AG09319 (cell line): ENCODE results near the gene TTC39C.

Source experiments
- DNase-seq: peaks from one replicate; pipeline ENCODE4 v3.0.0-alpha.2; 2010; ENCODE audit warnings: low read depth; ENCODE audit errors: extremely low read depth
- TF ChIP-seq, protein P1 (sequence below): IDR thresholded peaks from 2 replicates; pipeline ENCODE4 v1.5.1; 2011; ENCODE audit warnings: low read depth, mild to moderate bottlenecking, inconsistent platforms, low read length, moderate library complexity

The TTC39C gene

GRCh38 chr18:24114924-24115549 is 100.5 kb downstream of the TTC39C start:
- TF ChIP-seq, protein P1, sequence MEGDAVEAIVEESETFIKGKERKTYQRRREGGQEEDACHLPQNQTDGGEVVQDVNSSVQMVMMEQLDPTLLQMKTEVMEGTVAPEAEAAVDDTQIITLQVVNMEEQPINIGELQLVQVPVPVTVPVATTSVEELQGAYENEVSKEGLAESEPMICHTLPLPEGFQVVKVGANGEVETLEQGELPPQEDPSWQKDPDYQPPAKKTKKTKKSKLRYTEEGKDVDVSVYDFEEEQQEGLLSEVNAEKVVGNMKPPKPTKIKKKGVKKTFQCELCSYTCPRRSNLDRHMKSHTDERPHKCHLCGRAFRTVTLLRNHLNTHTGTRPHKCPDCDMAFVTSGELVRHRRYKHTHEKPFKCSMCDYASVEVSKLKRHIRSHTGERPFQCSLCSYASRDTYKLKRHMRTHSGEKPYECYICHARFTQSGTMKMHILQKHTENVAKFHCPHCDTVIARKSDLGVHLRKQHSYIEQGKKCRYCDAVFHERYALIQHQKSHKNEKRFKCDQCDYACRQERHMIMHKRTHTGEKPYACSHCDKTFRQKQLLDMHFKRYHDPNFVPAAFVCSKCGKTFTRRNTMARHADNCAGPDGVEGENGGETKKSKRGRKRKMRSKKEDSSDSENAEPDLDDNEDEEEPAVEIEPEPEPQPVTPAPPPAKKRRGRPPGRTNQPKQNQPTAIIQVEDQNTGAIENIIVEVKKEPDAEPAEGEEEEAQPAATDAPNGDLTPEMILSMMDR: no peak
- DNase-seq: no peak

GRCh38 chr18:24115628-24116027 is 101.1 kb downstream of the TTC39C start:
- TF ChIP-seq, protein P1: no peak
- no peak for DNase-seq

DNA sequence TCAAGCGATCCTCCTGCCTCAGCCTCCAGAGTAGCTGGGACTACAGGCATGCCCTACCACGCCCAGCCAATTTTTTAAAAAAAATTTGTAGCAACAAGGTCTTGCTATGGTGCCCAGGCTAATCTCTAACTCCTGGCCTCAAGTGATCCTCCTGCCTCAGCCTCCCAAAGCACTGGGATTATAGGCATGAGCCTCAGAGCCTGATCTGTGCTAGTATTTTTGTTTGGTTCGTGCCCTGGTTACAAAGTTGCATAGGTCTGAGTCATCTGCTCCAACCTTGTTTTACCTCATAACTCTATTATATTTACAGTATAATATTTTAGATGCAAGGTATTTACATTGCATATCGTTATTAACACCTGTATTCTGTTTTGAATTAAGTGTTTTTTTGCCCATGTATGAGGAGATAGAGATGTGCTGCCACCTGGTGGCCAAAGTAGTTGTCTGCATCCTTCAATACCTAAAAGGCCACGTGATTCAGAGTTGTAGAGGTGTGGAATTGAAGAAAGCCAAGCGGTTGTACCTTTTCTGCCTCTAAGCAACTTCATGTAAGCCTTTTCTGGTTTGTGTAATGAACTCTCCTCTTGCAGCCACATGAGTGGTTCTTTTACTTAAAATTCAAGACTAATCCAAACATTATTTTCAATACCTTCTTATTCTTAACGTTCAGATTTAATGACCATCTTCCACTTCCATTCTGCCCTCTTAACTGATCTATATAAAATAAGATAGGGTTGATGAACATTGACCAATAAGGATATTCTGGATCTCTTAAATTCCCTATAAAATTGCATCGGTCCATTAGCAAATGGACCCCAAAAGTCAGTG is 104.4 kb downstream of the TTC39C start:
- peak; percentile 34 for DNase-seq
- TF ChIP-seq, protein P1: peak; percentile 70

GRCh38 chr18:24120676-24121075 is 106.1 kb downstream of the TTC39C start:
- DNase-seq: no peak
- TF ChIP-seq, protein P1: no peak

DNA sequence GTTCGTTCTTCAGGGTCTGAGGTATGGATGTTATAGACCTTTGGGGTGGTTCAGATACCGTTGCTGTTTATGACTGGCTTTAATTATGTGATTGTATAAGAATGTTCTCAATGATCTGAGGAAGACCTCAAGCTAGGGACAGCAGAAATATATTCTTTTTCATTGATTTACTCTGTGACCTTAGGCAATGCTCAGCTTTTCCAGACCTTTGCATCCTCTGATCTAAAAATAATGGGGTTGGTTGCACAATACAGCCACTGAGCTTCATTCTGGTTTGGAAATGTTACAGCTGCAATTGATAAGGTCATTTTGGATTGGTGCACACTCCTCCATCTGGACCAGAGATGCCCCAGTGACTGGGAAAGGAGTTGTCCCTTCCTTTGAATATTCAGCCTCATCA is 107.1 kb downstream of the TTC39C start:
- no peak for DNase-seq
- TF ChIP-seq, protein P1: no peak

DNA sequence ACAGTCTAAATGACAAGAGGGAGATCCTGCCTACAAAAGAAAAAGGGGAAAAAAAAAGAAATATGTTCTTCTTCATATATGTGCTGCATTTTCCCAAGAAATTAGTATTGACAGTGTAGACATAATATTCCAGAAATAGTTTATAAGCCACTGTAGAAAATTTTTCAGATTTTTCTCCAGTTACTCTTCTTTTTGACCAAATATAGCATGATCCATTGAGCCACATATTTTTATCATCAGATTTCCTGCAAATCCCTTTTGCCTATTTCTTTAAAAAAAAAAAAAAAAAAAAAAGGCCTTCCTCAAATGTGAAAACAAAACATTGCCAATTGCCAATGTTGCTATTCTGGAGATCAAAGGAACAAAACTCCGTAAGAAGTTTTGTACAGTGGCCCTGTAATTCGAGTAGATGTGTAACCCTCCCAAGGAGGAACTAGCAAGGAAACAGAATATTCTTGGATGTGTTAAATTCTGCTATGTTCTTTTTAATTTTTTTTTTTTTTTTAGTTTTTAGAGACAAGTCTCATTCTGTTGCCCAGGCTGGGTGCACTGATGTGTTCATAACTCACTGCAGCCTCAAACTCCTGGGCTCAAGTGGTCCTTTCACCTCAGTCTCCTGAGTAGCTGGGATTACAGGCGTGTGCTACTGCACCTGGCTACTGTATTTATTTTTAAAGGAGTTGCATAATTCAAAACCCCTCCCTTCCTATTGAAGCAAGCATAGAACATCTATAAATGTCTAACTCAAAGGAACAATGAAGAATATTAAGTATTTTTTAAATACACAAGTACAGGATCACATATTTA is 111.8 kb downstream of the TTC39C start:
- no peak for DNase-seq
- TF ChIP-seq, protein P1: no peak
